ENCODE measurements around the gene AQP6. TPM values are rescaled to one million over a fixed set of nuclear protein-coding genes. Genes with fewer than 3 reads are reported as not detected.

The AQP6 gene
- total RNA-seq, 4 donors from 2014 or later: not detected

DNA sequence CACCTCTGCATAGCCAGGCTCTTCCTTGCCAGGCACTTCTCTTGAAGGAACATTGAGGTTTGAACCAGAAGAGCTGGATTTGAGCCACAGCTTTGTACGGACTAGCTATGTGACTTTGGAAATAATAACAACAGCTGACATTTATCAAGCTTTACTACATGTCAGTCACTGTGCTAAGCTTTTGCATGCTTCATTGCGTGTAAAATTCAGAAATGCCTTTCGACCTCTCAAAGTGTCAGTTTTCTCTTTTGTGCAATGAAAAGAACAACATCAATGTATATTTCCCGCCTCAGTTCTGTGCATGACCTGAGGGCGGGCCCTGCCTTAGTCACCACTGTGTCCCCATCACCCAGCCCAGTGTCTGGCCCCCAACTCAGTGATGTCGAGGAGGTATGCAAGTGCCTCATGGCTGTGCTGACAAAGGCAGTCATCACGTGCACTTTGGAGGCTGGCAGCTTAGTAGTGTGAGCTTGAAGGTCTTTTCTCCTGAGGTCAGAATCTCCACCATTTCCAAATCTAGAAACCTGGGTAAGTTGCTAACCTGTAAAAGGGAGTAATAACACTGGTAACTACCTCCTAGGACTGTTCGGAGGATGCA is 40.1 kb upstream of the AQP6 start:
- no peak for TF ChIP-seq POLR2A (IDR thresholded peaks at IDR 0.05)
- TF ChIP-seq, protein P1, sequence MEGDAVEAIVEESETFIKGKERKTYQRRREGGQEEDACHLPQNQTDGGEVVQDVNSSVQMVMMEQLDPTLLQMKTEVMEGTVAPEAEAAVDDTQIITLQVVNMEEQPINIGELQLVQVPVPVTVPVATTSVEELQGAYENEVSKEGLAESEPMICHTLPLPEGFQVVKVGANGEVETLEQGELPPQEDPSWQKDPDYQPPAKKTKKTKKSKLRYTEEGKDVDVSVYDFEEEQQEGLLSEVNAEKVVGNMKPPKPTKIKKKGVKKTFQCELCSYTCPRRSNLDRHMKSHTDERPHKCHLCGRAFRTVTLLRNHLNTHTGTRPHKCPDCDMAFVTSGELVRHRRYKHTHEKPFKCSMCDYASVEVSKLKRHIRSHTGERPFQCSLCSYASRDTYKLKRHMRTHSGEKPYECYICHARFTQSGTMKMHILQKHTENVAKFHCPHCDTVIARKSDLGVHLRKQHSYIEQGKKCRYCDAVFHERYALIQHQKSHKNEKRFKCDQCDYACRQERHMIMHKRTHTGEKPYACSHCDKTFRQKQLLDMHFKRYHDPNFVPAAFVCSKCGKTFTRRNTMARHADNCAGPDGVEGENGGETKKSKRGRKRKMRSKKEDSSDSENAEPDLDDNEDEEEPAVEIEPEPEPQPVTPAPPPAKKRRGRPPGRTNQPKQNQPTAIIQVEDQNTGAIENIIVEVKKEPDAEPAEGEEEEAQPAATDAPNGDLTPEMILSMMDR (IDR thresholded peaks at IDR 0.05): no peak
- Histone ChIP-seq H3K4me1 (no peaks in the 10 kb centered on the region), H3K27me3 (no peaks in the 10 kb centered on the region), H3K4me3 (replicated peaks in 1 of 3) (no peak overlapping the region), H3K27ac (no peak overlapping the region), H3K9me3 (no peaks in the 10 kb centered on the region), H3K36me3 (no peaks in the 10 kb centered on the region)
- WGBS, 2 donors: 85 to 92% methylated on average over 8 of the region's 8 CpGs
- intact Hi-C loops (cut with DNase I): no loop called here
- no peak for DNase-seq

DNA sequence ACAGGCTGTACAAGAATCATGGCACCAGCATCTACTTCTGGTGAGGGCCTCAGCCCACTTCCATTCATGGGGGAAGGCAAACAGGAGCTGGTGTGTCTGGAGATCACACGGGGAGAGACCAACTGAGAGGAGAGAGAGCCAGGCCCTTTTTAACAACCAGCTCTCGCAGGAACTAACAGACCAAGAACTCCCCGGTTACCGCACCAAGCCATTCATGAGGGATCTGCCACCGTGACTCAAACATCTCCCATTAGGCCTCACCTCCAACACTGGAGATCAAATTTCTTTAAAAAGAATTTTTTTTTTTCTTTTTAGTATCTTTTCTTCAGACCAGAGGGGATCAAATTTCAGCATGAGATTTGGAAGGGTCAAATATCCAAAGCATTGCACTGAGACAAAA is 39.0 kb upstream of the AQP6 start:
- 79 to 82% methylated on average over 5 of the region's 5 CpGs for WGBS, 2 donors
- no peaks in the 10 kb centered on the region for H3K36me3 ChIP-seq
- no peaks in the 10 kb centered on the region for H3K27me3 ChIP-seq
- intact Hi-C loops (cut with DNase I): no loop called here
- H3K4me3 ChIP-seq (replicated peaks in 1 of 3): no peak overlapping the region
- DNase-seq: no peak
- H3K4me1 ChIP-seq: no peaks in the 10 kb centered on the region
- no peak overlapping the region for H3K27ac ChIP-seq
- TF ChIP-seq, protein P1 (IDR thresholded peaks at IDR 0.05): no peak
- no peak for TF ChIP-seq POLR2A (IDR thresholded peaks at IDR 0.05)
- H3K9me3 ChIP-seq: no peaks in the 10 kb centered on the region

DNA sequence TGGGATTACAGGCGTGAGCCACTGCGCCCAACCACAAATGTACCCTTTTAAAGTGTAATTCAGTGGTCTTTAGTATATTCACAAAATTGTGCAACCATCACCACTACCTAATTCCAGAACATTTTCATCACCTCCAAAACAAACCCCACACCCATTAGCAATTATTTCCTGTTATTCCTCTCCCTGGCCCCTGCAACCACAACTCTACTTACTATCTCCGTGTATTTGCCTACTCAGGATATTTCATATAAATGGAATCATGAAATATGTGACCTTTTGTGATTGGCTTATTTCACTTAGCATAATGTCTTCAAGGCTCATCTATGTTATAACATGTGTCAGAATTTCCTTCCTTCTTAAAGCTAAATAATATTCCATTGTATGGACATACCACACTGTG is 38.2 kb upstream of the AQP6 start:
- Histone ChIP-seq H3K4me3 (replicated peaks in 1 of 3) (no peak overlapping the region), H3K4me1 (no peaks in the 10 kb centered on the region), H3K36me3 (no peaks in the 10 kb centered on the region), H3K9me3 (no peaks in the 10 kb centered on the region), H3K27me3 (no peaks in the 10 kb centered on the region), H3K27ac (no peak overlapping the region)
- intact Hi-C loops (cut with DNase I): no loop called here
- no peak for DNase-seq
- WGBS, 2 donors: 91 to 93% methylated on average over 3 of the region's 3 CpGs
- TF ChIP-seq, protein P1 (IDR thresholded peaks at IDR 0.05): no peak
- no peak for TF ChIP-seq POLR2A (IDR thresholded peaks at IDR 0.05)

DNA sequence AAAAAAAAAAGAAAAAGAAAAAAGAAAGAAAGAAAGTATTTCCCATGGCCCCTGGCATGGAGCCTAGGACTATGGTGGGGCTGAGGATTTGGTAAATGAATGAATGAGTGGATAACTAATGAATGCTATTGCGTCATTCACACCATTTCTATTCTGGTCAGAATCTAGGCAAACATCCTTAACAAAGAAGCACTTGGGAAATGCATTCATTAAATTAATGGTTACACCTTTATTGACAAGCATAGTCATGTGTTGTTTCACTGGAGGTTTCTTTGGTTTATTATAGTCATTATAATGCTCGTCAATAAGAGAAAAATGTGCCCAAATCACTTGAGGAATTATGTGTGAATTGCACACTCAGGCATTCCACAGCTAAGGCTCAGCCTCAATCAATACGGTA is 35.8 kb upstream of the AQP6 start:
- Histone ChIP-seq H3K36me3 (no peaks in the 10 kb centered on the region), H3K27ac (no peak overlapping the region), H3K4me3 (replicated peaks in 1 of 3) (no peak overlapping the region), H3K4me1 (no peaks in the 10 kb centered on the region), H3K9me3 (no peaks in the 10 kb centered on the region), H3K27me3 (no peaks in the 10 kb centered on the region)
- no peak for TF ChIP-seq POLR2A (IDR thresholded peaks at IDR 0.05)
- TF ChIP-seq, protein P1 (IDR thresholded peaks at IDR 0.05): no peak
- intact Hi-C loops (cut with DNase I): no loop called here
- DNase-seq: no peak
- WGBS, 2 donors: 95 to 96% methylated on average over 3 of the region's 3 CpGs

DNA sequence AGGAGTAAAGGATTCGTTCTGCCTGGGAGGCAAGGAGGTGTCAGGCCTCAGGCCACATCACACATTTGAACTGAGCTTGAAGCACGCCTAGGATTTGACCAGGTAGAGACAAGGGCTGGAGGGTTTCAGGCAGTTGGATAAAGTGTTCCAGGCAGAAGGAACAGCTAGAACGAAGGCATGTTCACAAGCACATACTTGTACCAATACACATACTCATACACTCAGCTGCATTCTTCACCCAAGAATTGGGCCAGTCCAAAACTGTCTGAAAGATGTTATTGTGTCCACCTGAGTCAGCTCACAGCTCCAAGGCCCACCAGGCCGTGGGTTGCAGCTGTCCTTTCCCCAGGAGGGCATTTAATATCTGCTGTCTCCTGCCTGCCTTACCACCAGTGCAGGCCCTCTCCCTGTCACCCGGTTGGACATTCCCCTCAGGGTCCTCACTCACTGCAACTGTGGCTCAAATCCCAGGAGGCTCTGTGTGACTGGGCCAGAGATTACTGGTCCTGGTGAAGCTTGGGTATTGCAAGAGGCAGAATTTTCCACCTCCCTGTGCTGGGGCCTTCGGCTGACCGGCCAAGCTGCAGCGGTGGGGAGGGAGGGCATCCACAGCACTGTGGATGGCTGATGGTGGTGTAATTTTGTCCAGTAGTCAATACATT is 35.0 kb upstream of the AQP6 start:
- DNase-seq: no peak
- intact Hi-C loops (cut with DNase I): no loop called here
- H3K9me3 ChIP-seq: no peaks in the 10 kb centered on the region
- 75 to 91% methylated on average over 8 of the region's 8 CpGs for WGBS, 2 donors
- peaks cover under 1 to 5% of the 10 kb centered on the region in 2 donors for H3K4me1 ChIP-seq
- H3K4me3 ChIP-seq (replicated peaks in 1 of 3): no peak overlapping the region
- no peak for TF ChIP-seq POLR2A (IDR thresholded peaks at IDR 0.05)
- H3K27me3 ChIP-seq: no peaks in the 10 kb centered on the region
- H3K36me3 ChIP-seq: no peaks in the 10 kb centered on the region
- H3K27ac ChIP-seq: no peak overlapping the region
